GM18508 (cell line): ENCODE data around the gene ING1.

Source experiments
- ATAC-seq: cut with Tn5 transposase; IDR thresholded peaks from one replicate; pipeline ENCODE4 v1.9.1; 2021; ENCODE audit warnings: moderate number of reproducible peaks; ENCODE audit not compliant: insufficient read depth, unreplicated experiment

ING1 gene

GRCh38 chr13:110766671-110767430 lies 53.4 kb downstream of the ING1 start:
- ATAC-seq: no peak

- ATAC-seq: no peak
Measured at GRCh38 chr13:110767476-110767875, 54.0 kb downstream of the ING1 start.

- no peak for ATAC-seq
Measured at GRCh38 chr13:110769097-110769496, 55.6 kb downstream of the ING1 start.

- no peak for ATAC-seq
Measured at GRCh38 chr13:110770678-110771077, 57.2 kb downstream of the ING1 start.

GRCh38 chr13:110771194-110771593 lies 57.7 kb downstream of the ING1 start:
- no peak for ATAC-seq

- no peak for ATAC-seq
Measured at GRCh38 chr13:110772091-110772984, 58.8 kb downstream of the ING1 start.
